HG03097 (cell line): ENCODE measurements around the gene FIBCD1.

Experiments used
- ATAC-seq: cut with Tn5 transposase; IDR thresholded peaks from one replicate; pipeline ENCODE4 v1.9.1; 2021; ENCODE audit not compliant: unreplicated experiment, low FRiP score

FIBCD1 gene

GRCh38 chr9:130898552-130898852 is 40.5 kb downstream of the FIBCD1 start:
- ATAC-seq, result no peak

- ATAC-seq, result no peak
Measured at GRCh38 chr9:130897848-130898551, 41.0 kb downstream of the FIBCD1 start.

- ATAC-seq, result no peak
Measured at GRCh38 chr9:130897105-130897751, 41.8 kb downstream of the FIBCD1 start.

GRCh38 chr9:130896233-130897014 is 42.6 kb downstream of the FIBCD1 start, which contains the start of gene QRFP:
Gene QRFP (minus strand): TSS chr9:130896812. CDS start chr9:130893838, 2,974 bp downstream.
- no peak for ATAC-seq

- no peak for ATAC-seq
Measured at GRCh38 chr9:130895481-130896232, 43.4 kb downstream of the FIBCD1 start.

- ATAC-seq, result no peak
Measured at GRCh38 chr9:130895038-130895437, 44.0 kb downstream of the FIBCD1 start.

- ATAC-seq, result no peak
Measured at GRCh38 chr9:130894546-130894945, 44.5 kb downstream of the FIBCD1 start.

GRCh38 chr9:130893341-130894101 is 45.5 kb downstream of the FIBCD1 start:
- ATAC-seq, result no peak

GRCh38 chr9:130892477-130893304 is 46.4 kb downstream of the FIBCD1 start:
- ATAC-seq, result no peak

GRCh38 chr9:130891688-130892476 is 47.2 kb downstream of the FIBCD1 start:
- no peak for ATAC-seq

- ATAC-seq, result no peak
Measured at GRCh38 chr9:130890870-130891687, 48.0 kb downstream of the FIBCD1 start.

- ATAC-seq, result no peak
Measured at GRCh38 chr9:130890124-130890523, 48.9 kb downstream of the FIBCD1 start.

- ATAC-seq, result no peak
Measured at GRCh38 chr9:130888146-130888885, 50.7 kb downstream of the FIBCD1 start.

- no peak for ATAC-seq
Measured at GRCh38 chr9:130887494-130888144, 51.4 kb downstream of the FIBCD1 start.

GRCh38 chr9:130886981-130887380 is 52.1 kb downstream of the FIBCD1 start:
- ATAC-seq, result no peak
